Vagina (tissue), 2 donors: ENCODE measurements around the gene DUS2.

Experiments used
- POLR2A ChIP-seq, 2 donors: fragments of 450-650 bp; IDR thresholded peaks; one replicate each; pipeline ENCODE4 v1.6.1; 2017; ENCODE audit warnings: antibody characterized with exemption in 2 of 2, mild to moderate bottlenecking in 2 of 2, moderate library complexity in 2 of 2
- POLR2AphosphoS5 ChIP-seq, 2 donors: sonication (generic); formaldehyde crosslinking; IDR thresholded peaks; one replicate each; pipeline ENCODE4 v1.9.0; 2017; ENCODE audit warnings: antibody characterized with exemption in 2 of 2, mild to moderate bottlenecking in 2 of 2, low read depth in 1 of 2; ENCODE audit not compliant: insufficient read depth in 1 of 2
- TF ChIP-seq, protein P1 (sequence below), 3 experiments: fragments of 450-650 bp in 2 of 3; fragments of 200-600 bp in 1 of 3; sonication (generic) in 1 of 3; IDR thresholded peaks; one replicate each; pipeline ENCODE4 v1.5.1; 2017 to 2019; ENCODE audit warnings: antibody characterized with exemption in 3 of 3, mild to moderate bottlenecking in 2 of 3, moderate library complexity in 2 of 3

DNA sequence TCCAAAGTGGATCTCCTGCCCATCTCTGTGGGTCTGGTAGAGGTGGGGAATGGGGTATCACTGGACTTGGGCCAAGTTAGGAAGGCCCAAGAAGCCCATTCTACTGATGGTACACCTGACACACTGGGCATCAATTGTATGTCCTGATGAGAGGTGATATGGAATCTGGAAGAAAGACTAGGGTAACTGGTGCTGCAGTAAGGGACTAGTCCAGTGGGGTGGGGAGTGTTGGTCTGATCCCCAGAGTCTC, 56.2 kb downstream of the DUS2 start:
- TF ChIP-seq, protein P1, sequence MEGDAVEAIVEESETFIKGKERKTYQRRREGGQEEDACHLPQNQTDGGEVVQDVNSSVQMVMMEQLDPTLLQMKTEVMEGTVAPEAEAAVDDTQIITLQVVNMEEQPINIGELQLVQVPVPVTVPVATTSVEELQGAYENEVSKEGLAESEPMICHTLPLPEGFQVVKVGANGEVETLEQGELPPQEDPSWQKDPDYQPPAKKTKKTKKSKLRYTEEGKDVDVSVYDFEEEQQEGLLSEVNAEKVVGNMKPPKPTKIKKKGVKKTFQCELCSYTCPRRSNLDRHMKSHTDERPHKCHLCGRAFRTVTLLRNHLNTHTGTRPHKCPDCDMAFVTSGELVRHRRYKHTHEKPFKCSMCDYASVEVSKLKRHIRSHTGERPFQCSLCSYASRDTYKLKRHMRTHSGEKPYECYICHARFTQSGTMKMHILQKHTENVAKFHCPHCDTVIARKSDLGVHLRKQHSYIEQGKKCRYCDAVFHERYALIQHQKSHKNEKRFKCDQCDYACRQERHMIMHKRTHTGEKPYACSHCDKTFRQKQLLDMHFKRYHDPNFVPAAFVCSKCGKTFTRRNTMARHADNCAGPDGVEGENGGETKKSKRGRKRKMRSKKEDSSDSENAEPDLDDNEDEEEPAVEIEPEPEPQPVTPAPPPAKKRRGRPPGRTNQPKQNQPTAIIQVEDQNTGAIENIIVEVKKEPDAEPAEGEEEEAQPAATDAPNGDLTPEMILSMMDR (IDR thresholded peaks at IDR 0.05) = no peak
- TF ChIP-seq POLR2A (IDR thresholded peaks at IDR 0.05) (no peak), POLR2AphosphoS5 (IDR thresholded peaks at IDR 0.05; ENCODE audit: insufficient read depth in 1 of 2, low read depth in 1 of 2) (no peak)
